ENCODE results near the gene FAM25A.
"Not testable (repeated sequence)": the region's sequence is repeated elsewhere in the genome, so short reads cannot be mapped to it uniquely, and the experiment has no call there.

The FAM25A gene

GRCh38 chr10:87026747-87027508 lies 6.8 kb downstream of the FAM25A start:
- not testable (repeated sequence) for H3K18ac ChIP-seq (ENCODE audit: low read length); H3K4me3 ChIP-seq (ENCODE audit: low read depth, low read length); H3K4ac ChIP-seq (ENCODE audit: low read depth, low read length); H2AK5ac ChIP-seq (ENCODE audit: low read length); H4K8ac ChIP-seq (ENCODE audit: low read depth, low read length); H3K79me2 ChIP-seq (ENCODE audit: control insufficient read depth, insufficient read depth, low read length, poor library complexity); H3K9ac ChIP-seq (ENCODE audit: low read length); H2AFZ ChIP-seq (ENCODE audit: insufficient read depth, low read length, poor library complexity); H3K36me3 ChIP-seq (ENCODE audit: control insufficient read depth in 1 of 2, insufficient read depth in 2 of 2, low read length in 2 of 2); DNase-seq; H3K14ac ChIP-seq (ENCODE audit: low read length); H3K27me3 ChIP-seq (ENCODE audit: insufficient read depth, low read length); H3K79me1 ChIP-seq (ENCODE audit: low read length); H4K12ac ChIP-seq (ENCODE audit: low read depth, low read length); H3K4me1 ChIP-seq (ENCODE audit: control insufficient read depth in 1 of 2, insufficient read depth in 2 of 2, low read length in 2 of 2); H2BK5ac ChIP-seq (ENCODE audit: low read depth, low read length, poor library complexity); H3K4me2 ChIP-seq (ENCODE audit: low read length); H3K9me3 ChIP-seq (ENCODE audit: insufficient read depth, low read depth, low read length); H2BK120ac ChIP-seq (ENCODE audit: insufficient read depth, low read length, poor library complexity); H3K27ac ChIP-seq (ENCODE audit: low read depth, low read length); H3K23ac ChIP-seq (ENCODE audit: low read length)
- no CpG with 5 or more reads among the region's 17 CpGs for WGBS (ENCODE audit: extremely low coverage, insufficient coverage, insufficient read length)
- H2BK12ac ChIP-seq (ENCODE audit: low read length): peak overlapping the region; percentile 30
- peak overlapping the region; percentile 37 for H4K91ac ChIP-seq (ENCODE audit: low read depth, low read length)

GRCh38 chr10:87030419-87030818 lies 10.3 kb downstream of the FAM25A start:
- not testable (repeated sequence) for H3K9me3 ChIP-seq (ENCODE audit: insufficient read depth, low read depth, low read length); H4K12ac ChIP-seq (ENCODE audit: low read depth, low read length); H3K4me3 ChIP-seq (ENCODE audit: low read depth, low read length); H2BK5ac ChIP-seq (ENCODE audit: low read depth, low read length, poor library complexity); H4K8ac ChIP-seq (ENCODE audit: low read depth, low read length); DNase-seq; H3K14ac ChIP-seq (ENCODE audit: low read length); H3K27me3 ChIP-seq (ENCODE audit: insufficient read depth, low read length); H2BK120ac ChIP-seq (ENCODE audit: insufficient read depth, low read length, poor library complexity); H4K91ac ChIP-seq (ENCODE audit: low read depth, low read length); H3K79me2 ChIP-seq (ENCODE audit: control insufficient read depth, insufficient read depth, low read length, poor library complexity); H3K9ac ChIP-seq (ENCODE audit: low read length); H3K4me1 ChIP-seq (ENCODE audit: control insufficient read depth in 1 of 2, insufficient read depth in 2 of 2, low read length in 2 of 2); H3K36me3 ChIP-seq (ENCODE audit: control insufficient read depth in 1 of 2, insufficient read depth in 2 of 2, low read length in 2 of 2); H2AFZ ChIP-seq (ENCODE audit: insufficient read depth, low read length, poor library complexity); H3K27ac ChIP-seq (ENCODE audit: low read depth, low read length); H3K79me1 ChIP-seq (ENCODE audit: low read length); H3K18ac ChIP-seq (ENCODE audit: low read length); H2AK5ac ChIP-seq (ENCODE audit: low read length); H3K4ac ChIP-seq (ENCODE audit: low read depth, low read length); H3K4me2 ChIP-seq (ENCODE audit: low read length); H3K23ac ChIP-seq (ENCODE audit: low read length); H2BK12ac ChIP-seq (ENCODE audit: low read length)
- WGBS (ENCODE audit: extremely low coverage, insufficient coverage, insufficient read length): no CpG with 5 or more reads among the region's 1 CpG

GRCh38 chr10:87030912-87031635 lies 11.0 kb downstream of the FAM25A start:
- Histone ChIP-seq H3K4me1 (ENCODE audit: control insufficient read depth in 1 of 2, insufficient read depth in 2 of 2, low read length in 2 of 2) (no peaks in the 10 kb centered on the region), H3K4ac (ENCODE audit: low read depth, low read length) (no peak overlapping the region), H3K27ac (ENCODE audit: low read depth, low read length) (no peak overlapping the region), H3K9me3 (ENCODE audit: insufficient read depth, low read depth, low read length) (peaks cover 6% of the 10 kb centered on the region), H2BK12ac (ENCODE audit: low read length) (no peak overlapping the region), H3K4me3 (ENCODE audit: low read depth, low read length) (no peak overlapping the region), H3K18ac (ENCODE audit: low read length) (no peak overlapping the region), H4K8ac (ENCODE audit: low read depth, low read length) (no peak overlapping the region), H2AK5ac (ENCODE audit: low read length) (no peak overlapping the region), H4K12ac (ENCODE audit: low read depth, low read length) (no peak overlapping the region), H3K27me3 (ENCODE audit: insufficient read depth, low read length) (no peaks in the 10 kb centered on the region), H3K14ac (ENCODE audit: low read length) (no peak overlapping the region), H2BK5ac (ENCODE audit: low read depth, low read length, poor library complexity) (no peak overlapping the region), H3K79me2 (ENCODE audit: control insufficient read depth, insufficient read depth, low read length, poor library complexity) (no peaks in the 10 kb centered on the region), H4K91ac (ENCODE audit: low read depth, low read length) (no peak overlapping the region), H3K23ac (ENCODE audit: low read length) (no peak overlapping the region), H3K79me1 (ENCODE audit: low read length) (no peaks in the 10 kb centered on the region), H3K4me2 (ENCODE audit: low read length) (no peak overlapping the region), H2BK120ac (ENCODE audit: insufficient read depth, low read length, poor library complexity) (no peak overlapping the region), H2AFZ (ENCODE audit: insufficient read depth, low read length, poor library complexity) (no peak overlapping the region), H3K36me3 (ENCODE audit: control insufficient read depth in 1 of 2, insufficient read depth in 2 of 2, low read length in 2 of 2) (peaks cover 0 to 2% of the 10 kb centered on the region in 2 experiments), H3K9ac (ENCODE audit: low read length) (no peak overlapping the region)
- no peak for DNase-seq
- no CpG with 5 or more reads among the region's 28 CpGs for whole genome bisulfite sequencing (ENCODE audit: extremely low coverage, insufficient coverage, insufficient read length)

- Histone ChIP-seq H3K18ac (ENCODE audit: low read length) (no peak overlapping the region), H3K9ac (ENCODE audit: low read length) (no peak overlapping the region), H3K27ac (ENCODE audit: low read depth, low read length) (no peak overlapping the region), H2AFZ (ENCODE audit: insufficient read depth, low read length, poor library complexity) (no peak overlapping the region), H3K4me3 (ENCODE audit: low read depth, low read length) (no peak overlapping the region), H2BK120ac (ENCODE audit: insufficient read depth, low read length, poor library complexity) (no peak overlapping the region), H3K4ac (ENCODE audit: low read depth, low read length) (no peak overlapping the region), H4K8ac (ENCODE audit: low read depth, low read length) (no peak overlapping the region), H3K36me3 (ENCODE audit: control insufficient read depth in 1 of 2, insufficient read depth in 2 of 2, low read length in 2 of 2) (no peaks in the 10 kb centered on the region), H2AK5ac (ENCODE audit: low read length) (no peak overlapping the region), H3K27me3 (ENCODE audit: insufficient read depth, low read length) (no peaks in the 10 kb centered on the region), H3K79me1 (ENCODE audit: low read length) (no peaks in the 10 kb centered on the region), H3K9me3 (ENCODE audit: insufficient read depth, low read depth, low read length) (peaks cover 4% of the 10 kb centered on the region), H3K14ac (ENCODE audit: low read length) (no peak overlapping the region), H3K23ac (ENCODE audit: low read length) (no peak overlapping the region), H2BK5ac (ENCODE audit: low read depth, low read length, poor library complexity) (no peak overlapping the region), H2BK12ac (ENCODE audit: low read length) (no peak overlapping the region), H3K4me1 (ENCODE audit: control insufficient read depth in 1 of 2, insufficient read depth in 2 of 2, low read length in 2 of 2) (no peaks in the 10 kb centered on the region), H4K12ac (ENCODE audit: low read depth, low read length) (no peak overlapping the region), H4K91ac (ENCODE audit: low read depth, low read length) (no peak overlapping the region), H3K79me2 (ENCODE audit: control insufficient read depth, insufficient read depth, low read length, poor library complexity) (no peaks in the 10 kb centered on the region), H3K4me2 (ENCODE audit: low read length) (no peak overlapping the region)
- DNase-seq: no peak
- WGBS (ENCODE audit: extremely low coverage, insufficient coverage, insufficient read length): no CpG with 5 or more reads among the region's 1 CpG
These were observed 16.5 kb downstream of the FAM25A start for GRCh38 chr10:87036623-87037022.
